Measurements from ENCODE around the gene SH3GL1. TPM values are rescaled to one million over a fixed set of nuclear protein-coding genes. Genes with fewer than 3 reads are reported as not detected.

SH3GL1 gene
- polyA plus RNA-seq, 3 donors = 14.0 to 33.9 (median 15.0) TPM

- peaks cover 30% of the 10 kb centered on the region for H3K4me1 Mint-ChIP-seq
- H2AFZ ChIP-seq (ENCODE audit: insufficient read depth, low read depth, low read length, poor library complexity, severe bottlenecking) = peak overlapping the region; percentile 54
- peak overlapping the region in 1 of 2 donors; percentile 85 for H3K4me3 Mint-ChIP-seq
- no peaks in the 10 kb centered on the region for H4K20me1 ChIP-seq (ENCODE audit: insufficient read depth, low read length)
- no peak for DNase-seq
- H3K79me2 ChIP-seq (ENCODE audit: insufficient read depth, low read length) = no peaks in the 10 kb centered on the region
- H3K27me3 ChIP-seq (ENCODE audit: control insufficient read depth in 2 of 2, insufficient read depth in 2 of 2, low read length in 2 of 2) = peaks cover 2 to 28% of the 10 kb centered on the region in 2 donors
- peaks cover 12 to 39% (median 26%) of the 10 kb centered on the region in 7 donors for H3K9me3 Mint-ChIP-seq
- H3K27me3 Mint-ChIP-seq (ENCODE audit: low read depth in 3 of 3) = peaks cover 30 to 45% (median 44%) of the 10 kb centered on the region in 3 donors
- intact Hi-C loops (cut with micrococcal nuclease) = loop anchor here in 1 of 2 donors (10.0 kb wide), 1 partner anchor 348 kb away; the partner anchor contains the start of gene MYDGF
- 1% methylated on average over 29 of the region's 33 CpGs for WGBS (ENCODE audit: insufficient coverage)
- TF ChIP-seq CTCF (IDR thresholded peaks at IDR 0.05) = no peak
- no peaks in the 10 kb centered on the region for H3K36me3 ChIP-seq (replicated peaks in 1 of 2; ENCODE audit: control insufficient read depth in 1 of 2, insufficient read depth in 2 of 2, low read length in 2 of 2)
- no peak overlapping the region for H3K9ac ChIP-seq (ENCODE audit: insufficient read depth, low read length, poor library complexity, severe bottlenecking)
- H3K4me2 ChIP-seq (replicated peaks; ENCODE audit: extremely low read depth, low read length, poor library complexity, severe bottlenecking) = peak overlapping the region; percentile 77
- peak overlapping the region in 1 of 3 experiments; percentile 65 for H3K4me3 ChIP-seq (replicated peaks in 1 of 3; ENCODE audit: low read depth in 2 of 3, low read length in 3 of 3)
- no peak overlapping the region for H3K27ac Mint-ChIP-seq
- peaks cover 7 to 25% of the 10 kb centered on the region in 2 donors for H3K9me3 ChIP-seq (replicated peaks in 1 of 2; ENCODE audit: control insufficient read depth in 1 of 2, insufficient read depth in 1 of 2, low read length in 2 of 2)
- no peak overlapping the region for H3K27ac ChIP-seq (ENCODE audit: low read depth in 1 of 2, low read length in 2 of 2)
- H3K4me1 ChIP-seq (ENCODE audit: control insufficient read depth in 1 of 2, insufficient read depth in 2 of 2, low read length in 2 of 2) = peaks cover 23 to 26% of the 10 kb centered on the region in 2 donors
- H3K36me3 Mint-ChIP-seq = peaks cover 3% of the 10 kb centered on the region in 2 donors
These were observed 73.5 kb downstream of the SH3GL1 start for GRCh38 chr19:4326837-4327251.

- H3K27me3 Mint-ChIP-seq (ENCODE audit: low read depth in 3 of 3) = peaks cover 30 to 45% (median 45%) of the 10 kb centered on the region in 3 donors
- Histone ChIP-seq H3K9ac (ENCODE audit: insufficient read depth, low read length, poor library complexity, severe bottlenecking) (no peak overlapping the region), H3K4me1 (ENCODE audit: control insufficient read depth in 1 of 2, insufficient read depth in 2 of 2, low read length in 2 of 2) (peaks cover 23 to 26% of the 10 kb centered on the region in 2 donors), H3K36me3 (replicated peaks in 1 of 2; ENCODE audit: control insufficient read depth in 1 of 2, insufficient read depth in 2 of 2, low read length in 2 of 2) (no peaks in the 10 kb centered on the region), H3K4me3 (replicated peaks in 1 of 3; ENCODE audit: low read depth in 2 of 3, low read length in 3 of 3) (no peak overlapping the region), H4K20me1 (ENCODE audit: insufficient read depth, low read length) (no peaks in the 10 kb centered on the region), H3K9me3 (replicated peaks in 1 of 2; ENCODE audit: control insufficient read depth in 1 of 2, insufficient read depth in 1 of 2, low read length in 2 of 2) (peaks cover 7 to 30% of the 10 kb centered on the region in 2 donors), H3K27ac (ENCODE audit: low read depth in 1 of 2, low read length in 2 of 2) (no peak overlapping the region), H2AFZ (ENCODE audit: insufficient read depth, low read depth, low read length, poor library complexity, severe bottlenecking) (peak overlapping the region; percentile 54), H3K4me2 (replicated peaks; ENCODE audit: extremely low read depth, low read length, poor library complexity, severe bottlenecking) (no peak overlapping the region), H3K27me3 (ENCODE audit: control insufficient read depth in 2 of 2, insufficient read depth in 2 of 2, low read length in 2 of 2) (peaks cover 2 to 28% of the 10 kb centered on the region in 2 donors), H3K79me2 (ENCODE audit: insufficient read depth, low read length) (no peaks in the 10 kb centered on the region)
- DNase-seq = no peak
- H3K36me3 Mint-ChIP-seq = peaks cover 3% of the 10 kb centered on the region in 2 donors
- H3K27ac Mint-ChIP-seq = peak overlapping the region in 1 of 7 donors; percentile 76
- TF ChIP-seq CTCF (IDR thresholded peaks at IDR 0.05) = no peak
- H3K4me3 Mint-ChIP-seq = peak overlapping the region in 1 of 2 donors; percentile 77
- H3K4me1 Mint-ChIP-seq = peaks cover 30% of the 10 kb centered on the region
- WGBS (ENCODE audit: insufficient coverage) = 50% methylated on average over 7 of the region's 13 CpGs
- peaks cover 17 to 44% (median 30%) of the 10 kb centered on the region in 7 donors for H3K9me3 Mint-ChIP-seq
- intact Hi-C loops (cut with micrococcal nuclease) = loop anchor here in 1 of 2 donors (10.0 kb wide), 1 partner anchor 348 kb away; the partner anchor contains the start of gene MYDGF
These were observed 74.0 kb downstream of the SH3GL1 start for GRCh38 chr19:4326215-4326836.
